GM12872 (cell line): ENCODE data around the gene RAP1GAP2.

ENCODE experiments used
- TF ChIP-seq, protein P1 (sequence below): IDR thresholded peaks from 3 replicates; pipeline ENCODE4 v1.5.1; 2011; ENCODE audit warnings: low read depth, mild to moderate bottlenecking, low read length, moderate library complexity; ENCODE audit not compliant: insufficient read depth

RAP1GAP2 gene

GRCh38 chr17:2954898-2955445 is 158.7 kb downstream of the RAP1GAP2 start:
- TF ChIP-seq, protein P1, sequence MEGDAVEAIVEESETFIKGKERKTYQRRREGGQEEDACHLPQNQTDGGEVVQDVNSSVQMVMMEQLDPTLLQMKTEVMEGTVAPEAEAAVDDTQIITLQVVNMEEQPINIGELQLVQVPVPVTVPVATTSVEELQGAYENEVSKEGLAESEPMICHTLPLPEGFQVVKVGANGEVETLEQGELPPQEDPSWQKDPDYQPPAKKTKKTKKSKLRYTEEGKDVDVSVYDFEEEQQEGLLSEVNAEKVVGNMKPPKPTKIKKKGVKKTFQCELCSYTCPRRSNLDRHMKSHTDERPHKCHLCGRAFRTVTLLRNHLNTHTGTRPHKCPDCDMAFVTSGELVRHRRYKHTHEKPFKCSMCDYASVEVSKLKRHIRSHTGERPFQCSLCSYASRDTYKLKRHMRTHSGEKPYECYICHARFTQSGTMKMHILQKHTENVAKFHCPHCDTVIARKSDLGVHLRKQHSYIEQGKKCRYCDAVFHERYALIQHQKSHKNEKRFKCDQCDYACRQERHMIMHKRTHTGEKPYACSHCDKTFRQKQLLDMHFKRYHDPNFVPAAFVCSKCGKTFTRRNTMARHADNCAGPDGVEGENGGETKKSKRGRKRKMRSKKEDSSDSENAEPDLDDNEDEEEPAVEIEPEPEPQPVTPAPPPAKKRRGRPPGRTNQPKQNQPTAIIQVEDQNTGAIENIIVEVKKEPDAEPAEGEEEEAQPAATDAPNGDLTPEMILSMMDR = no peak

GRCh38 chr17:2955931-2956582 is 159.8 kb downstream of the RAP1GAP2 start:
- TF ChIP-seq, protein P1 = no peak

DNA sequence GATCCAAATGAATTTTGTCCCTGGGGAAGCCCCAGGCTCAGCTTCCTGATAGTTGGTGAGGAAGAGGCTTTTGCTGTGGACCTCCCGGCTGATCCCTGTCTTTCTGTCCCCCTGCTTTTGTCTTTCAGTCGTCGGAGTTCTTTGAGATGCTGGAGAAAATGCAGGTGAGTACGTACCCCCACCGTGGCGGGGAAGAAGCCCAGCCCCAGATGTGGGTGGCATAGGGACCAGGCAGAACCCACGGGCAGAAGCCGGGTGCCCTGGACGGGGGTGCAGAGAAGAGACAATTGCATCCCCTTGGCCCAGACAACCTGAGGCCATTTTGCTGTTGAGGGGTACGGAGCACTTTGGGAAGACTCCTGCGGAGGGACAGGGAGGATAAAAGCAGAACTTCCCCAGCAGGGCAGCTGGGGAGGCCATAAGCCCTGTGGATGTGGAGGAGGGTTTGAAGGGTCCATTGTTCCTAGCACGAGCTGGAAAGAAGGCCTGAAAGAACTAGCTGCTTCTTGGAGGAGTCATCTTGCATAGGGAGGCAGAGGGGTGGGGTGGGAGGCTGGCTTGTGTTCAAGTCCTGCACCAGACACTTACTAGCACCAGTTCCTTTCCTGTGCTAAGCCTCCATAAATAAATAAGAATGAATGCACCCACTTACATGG is 161.5 kb downstream of the RAP1GAP2 start:
- TF ChIP-seq, protein P1 = no peak

DNA sequence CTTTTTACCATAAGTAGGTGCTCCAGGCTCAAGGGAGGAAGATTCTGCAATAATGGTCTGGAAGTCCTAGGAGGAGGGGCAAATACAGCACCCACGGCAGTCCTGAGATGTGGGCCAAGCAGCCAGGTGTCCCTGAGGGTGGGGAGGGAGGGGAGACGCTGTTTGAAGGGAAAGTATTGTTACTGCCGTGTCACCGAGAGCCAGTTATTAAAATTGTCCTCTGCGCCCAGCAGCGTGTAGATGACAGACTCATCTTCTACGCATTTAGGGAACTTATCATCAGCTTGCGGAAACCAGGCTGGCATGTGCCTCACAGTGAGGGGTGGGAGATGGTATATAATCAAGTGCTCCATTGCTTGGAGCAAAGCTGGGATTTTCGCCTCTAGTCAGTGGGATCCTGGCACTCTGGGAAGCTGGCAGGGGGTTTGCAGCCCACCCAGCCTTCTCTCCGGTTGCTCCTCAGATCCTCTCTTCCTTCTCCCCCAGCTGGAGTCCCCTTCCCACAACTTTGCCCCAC is 162.5 kb downstream of the RAP1GAP2 start:
- TF ChIP-seq, protein P1 = no peak

GRCh38 chr17:2959371-2960130 is 163.3 kb downstream of the RAP1GAP2 start:
- TF ChIP-seq, protein P1 = no peak

DNA sequence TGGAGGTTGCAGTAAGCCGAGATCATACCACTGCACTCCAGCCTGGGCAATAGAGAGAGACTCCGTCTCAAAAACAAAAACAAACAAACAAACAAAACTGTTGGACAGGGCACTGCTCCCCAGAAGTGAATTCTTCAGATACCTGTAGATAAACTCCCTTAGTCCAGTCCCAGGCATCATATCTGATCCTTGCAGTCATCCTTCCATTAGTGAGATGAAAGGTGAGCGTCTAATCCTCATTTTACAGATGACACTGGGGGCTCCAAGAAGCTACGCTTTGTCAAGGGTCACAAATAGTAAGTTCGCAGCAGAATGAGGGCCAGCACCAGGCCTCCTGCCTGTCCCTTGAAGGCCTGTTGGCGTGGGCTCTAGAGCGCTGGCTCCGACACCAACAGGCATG is 165.2 kb downstream of the RAP1GAP2 start:
- TF ChIP-seq, protein P1 = no peak

DNA sequence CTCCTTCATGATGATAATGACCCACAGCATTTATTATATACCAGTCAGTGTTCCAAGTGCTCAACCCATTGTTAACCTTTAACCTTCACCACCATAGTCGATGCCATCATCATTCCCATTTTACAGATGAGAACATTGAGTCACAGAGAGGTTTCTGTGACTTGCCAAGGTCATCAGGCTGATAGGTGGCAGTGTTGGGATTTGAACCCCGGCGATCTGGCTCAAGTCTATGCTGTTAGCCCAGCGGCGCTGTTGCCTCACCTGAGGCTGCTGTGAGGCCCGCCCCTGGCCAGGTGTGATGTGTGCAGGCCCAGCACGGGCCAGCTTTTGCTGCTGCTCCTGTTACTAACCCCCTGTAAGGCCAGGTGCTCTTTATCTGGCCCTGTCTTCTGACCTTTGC is 166.0 kb downstream of the RAP1GAP2 start:
- TF ChIP-seq, protein P1 = no peak
